CD4-positive, alpha-beta T cell treated with Interleukin-6 at 100 ng/mL for 8 hours (primary cell): ENCODE data around the gene CNDP1.

ENCODE experiments used
- DNase-seq: peaks from one replicate; pipeline ENCODE4 v3.0.0-alpha.2; 2020; ENCODE audit warnings: mixed read lengths, low spot score

The CNDP1 gene

DNA sequence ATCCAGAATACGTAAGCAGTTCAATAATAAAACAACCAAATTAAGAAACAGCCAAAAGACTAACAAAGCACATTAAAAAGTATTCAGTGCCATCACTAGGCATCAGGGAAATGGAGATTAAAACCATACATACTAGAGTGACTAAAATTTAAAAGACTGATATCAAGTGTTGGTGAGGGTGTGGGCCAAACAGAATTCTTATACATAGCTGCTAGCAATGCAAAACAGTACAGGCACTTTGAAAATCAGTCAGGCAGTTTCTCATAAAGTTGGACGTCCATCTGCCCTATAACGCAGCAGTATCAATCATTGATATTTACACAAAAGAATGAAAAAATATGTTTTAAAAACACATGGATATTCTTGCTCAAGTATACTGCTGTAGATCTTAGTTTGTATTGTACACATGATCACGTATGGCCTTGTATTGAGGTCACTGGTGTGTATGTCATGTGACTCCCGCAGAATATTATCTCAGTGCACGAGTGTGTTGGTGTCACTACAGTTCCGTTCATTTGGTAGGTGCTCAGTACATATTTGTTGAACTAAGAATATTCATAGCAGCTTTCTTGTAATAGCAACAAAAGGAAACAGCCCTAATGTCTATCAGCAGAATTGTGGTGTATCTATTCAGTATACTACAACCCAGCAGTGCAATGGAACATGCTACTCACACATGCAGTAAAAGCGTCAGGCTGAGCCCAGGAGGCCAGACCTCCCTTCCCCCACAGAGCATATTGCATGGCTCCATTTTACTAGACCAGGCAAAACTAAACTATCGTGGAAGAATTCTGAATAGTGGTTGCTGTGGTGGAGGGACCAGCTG is 92.0 kb downstream of the CNDP1 start:
- no peak for DNase-seq

DNA sequence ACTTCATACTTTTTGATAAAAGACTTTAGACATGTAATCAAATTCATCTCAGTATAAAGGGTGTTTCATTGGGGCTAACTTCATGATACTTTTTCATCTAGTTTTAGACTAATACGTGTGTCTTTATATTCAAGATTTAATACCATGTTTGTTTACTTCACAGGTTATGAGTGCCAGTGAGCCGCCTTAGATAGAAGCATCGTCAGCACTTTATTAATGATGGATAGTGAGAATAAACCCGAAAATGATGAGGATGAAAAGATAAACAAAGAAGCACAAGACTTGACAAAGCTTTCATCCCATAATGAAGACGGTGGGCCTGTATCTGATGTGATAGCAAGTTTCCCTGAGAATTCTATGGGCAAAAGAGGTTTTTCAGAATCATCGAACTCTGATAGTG is 96.5 kb downstream of the CNDP1 start:
- no peak for DNase-seq

DNA sequence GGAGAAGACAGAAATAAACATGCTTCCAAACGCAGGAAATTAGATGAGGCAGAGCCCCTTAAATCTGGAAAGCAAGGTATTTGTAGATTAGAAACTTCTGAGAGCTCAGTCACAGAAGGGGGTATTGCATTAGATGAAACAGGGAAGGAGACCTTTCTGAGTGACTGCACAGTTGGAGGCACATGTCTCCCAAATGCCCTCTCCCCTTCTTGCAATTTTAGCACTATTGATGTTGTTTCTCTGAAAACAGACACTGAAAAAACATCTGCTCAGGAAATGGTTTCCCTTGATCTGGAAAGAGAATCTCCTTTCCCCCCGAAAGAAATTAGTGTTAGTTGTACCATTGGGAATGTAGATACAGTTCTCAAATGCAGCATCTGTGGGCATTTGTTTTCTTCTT is 96.9 kb downstream of the CNDP1 start:
- no peak for DNase-seq

DNA sequence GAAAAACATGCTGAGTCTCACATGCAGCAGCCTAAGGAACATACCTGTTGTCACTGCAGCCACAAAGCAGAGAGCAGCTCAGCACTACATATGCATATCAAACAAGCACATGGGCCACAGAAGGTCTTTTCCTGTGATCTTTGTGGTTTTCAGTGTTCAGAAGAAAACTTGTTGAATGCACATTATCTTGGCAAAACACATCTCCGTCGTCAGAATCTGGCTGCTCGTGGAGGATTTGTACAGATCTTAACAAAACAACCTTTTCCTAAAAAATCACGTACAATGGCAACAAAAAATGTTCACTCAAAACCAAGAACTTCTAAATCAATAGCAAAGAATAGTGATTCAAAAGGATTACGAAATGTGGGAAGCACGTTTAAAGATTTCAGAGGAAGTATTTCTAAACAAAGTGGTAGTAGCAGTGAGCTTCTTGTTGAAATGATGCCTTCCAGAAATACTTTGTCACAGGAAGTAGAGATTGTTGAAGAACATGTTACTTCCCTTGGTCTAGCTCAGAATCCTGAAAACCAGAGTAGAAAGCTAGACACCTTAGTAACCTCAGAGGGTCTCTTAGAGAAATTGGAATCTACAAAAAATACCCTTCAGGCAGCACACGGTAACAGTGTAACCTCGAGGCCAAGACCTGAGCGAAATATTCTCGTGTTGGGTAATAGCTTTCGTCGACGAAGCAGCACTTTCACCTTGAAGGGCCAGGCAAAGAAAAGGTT is 97.5 kb downstream of the CNDP1 start:
- peak; percentile 56 for DNase-seq

DNA sequence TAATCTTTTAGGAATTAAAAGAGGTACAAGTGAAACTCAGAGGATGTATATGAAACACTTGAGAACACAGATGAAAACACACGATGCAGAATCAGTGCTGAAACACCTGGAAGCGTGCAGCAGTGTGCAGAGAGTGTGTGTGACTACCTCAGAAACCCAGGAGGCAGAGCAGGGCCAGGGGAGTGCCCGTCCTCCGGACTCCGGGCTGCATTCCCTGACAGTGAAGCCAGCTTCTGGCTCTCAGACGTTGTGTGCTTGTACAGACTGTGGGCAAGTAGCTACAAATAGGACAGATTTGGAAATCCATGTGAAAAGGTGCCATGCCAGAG is 98.0 kb downstream of the CNDP1 start:
- no peak for DNase-seq

DNA sequence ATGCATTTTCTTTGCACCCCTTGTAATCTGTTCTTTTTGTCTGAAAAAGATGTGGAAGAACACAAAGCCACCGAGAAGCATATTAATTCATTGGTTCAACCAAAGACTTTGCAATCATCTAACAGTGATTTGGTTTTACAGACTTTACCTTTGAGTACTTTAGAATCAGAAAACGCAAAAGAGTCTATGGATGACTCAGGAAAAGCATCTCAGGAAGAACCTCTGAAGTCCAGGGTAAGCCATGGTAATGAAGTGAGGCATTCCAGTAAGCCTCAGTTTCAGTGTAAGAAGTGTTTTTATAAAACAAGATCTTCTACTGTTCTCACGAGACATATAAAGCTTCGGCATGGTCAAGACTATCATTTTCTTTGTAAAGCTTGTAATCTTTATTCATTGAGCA is 98.6 kb downstream of the CNDP1 start:
- no peak for DNase-seq

DNA sequence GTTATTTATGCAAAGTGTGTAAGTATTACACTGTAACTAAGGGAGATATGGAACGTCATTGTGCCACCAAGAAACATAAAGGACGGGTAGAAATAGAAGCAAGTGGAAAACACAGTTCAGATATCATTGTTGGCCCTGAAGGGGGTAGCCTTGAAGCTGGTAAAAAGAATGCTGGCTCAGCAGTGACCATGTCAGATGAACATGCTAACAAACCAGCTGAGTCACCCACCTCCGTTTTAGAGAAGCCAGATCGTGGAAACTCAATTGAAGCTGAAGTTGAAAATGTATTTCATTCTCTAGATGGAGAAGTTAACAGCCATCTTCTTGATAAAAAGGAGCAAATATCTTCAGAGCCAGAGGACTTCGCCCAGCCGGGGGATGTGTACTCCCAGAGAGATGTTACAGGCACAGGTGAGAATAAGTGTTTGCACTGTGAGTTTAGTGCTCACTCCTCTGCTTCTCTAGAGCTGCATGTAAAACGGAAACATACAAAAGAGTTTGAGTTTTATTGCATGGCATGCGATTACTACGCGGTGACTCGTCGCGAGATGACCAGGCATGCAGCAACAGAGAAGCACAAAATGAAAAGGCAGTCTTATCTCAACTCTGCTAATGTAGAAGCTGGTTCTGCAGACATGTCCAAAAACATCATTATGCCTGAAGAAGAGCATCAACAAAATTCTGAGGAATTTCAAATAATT is 99.5 kb downstream of the CNDP1 start:
- DNase-seq: no peak

DNA sequence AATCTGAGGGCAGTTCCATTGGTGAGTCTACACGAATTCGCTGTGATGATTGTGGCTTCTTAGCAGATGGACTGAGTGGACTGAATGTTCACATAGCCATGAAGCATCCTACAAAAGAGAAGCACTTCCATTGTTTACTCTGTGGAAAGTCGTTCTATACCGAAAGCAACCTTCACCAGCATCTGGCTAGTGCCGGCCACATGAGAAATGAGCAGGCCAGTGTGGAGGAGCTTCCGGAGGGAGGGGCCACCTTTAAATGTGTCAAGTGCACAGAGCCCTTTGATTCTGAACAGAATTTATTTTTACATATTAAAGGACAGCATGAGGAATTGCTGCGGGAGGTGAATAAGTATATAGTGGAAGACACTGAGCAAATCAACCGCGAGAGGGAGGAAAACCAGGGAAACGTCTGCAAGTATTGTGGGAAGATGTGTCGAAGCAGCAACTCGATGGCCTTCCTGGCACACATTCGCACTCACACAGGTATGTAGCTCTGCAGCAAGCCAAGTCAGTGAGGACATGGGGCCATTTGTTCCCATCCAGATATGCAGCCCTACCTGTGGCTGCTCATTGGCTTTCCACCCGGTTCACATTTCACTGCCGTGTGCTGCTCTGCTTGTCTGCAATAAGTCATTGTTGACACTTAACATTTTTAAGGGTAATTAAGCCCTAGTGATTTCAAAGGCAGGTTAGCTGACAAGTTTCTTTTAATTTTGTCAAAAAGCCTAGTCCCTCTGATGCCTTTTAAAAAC is 101.1 kb downstream of the CNDP1 start:
- no peak for DNase-seq
